GM12878 (cell line): ENCODE measurements around the gene PMM1.

Source experiments
- BHLHE40 ChIP-seq, 2 experiments: fragments of 450-650 bp in 1 of 2; IDR thresholded peaks; 2 replicates each; pipeline ENCODE4 v1.6.1; 2011 to 2017; ENCODE audit warnings: low read depth in 2 of 2, borderline replicate concordance in 1 of 2, improper control_type of control experiment in 1 of 2, low read length in 1 of 2, mild to moderate bottlenecking in 1 of 2
- BRCA1 ChIP-seq: IDR thresholded peaks from 2 replicates; pipeline ENCODE4 v1.6.1; 2011; ENCODE audit warnings: low read depth, low read length, improper control_type of control experiment
- CREB1 ChIP-seq: IDR thresholded peaks from 2 replicates; pipeline ENCODE4 v1.6.1; 2012; ENCODE audit warnings: low read depth, mild to moderate bottlenecking, inconsistent platforms
- EZH2 ChIP-seq: IDR thresholded peaks from 2 replicates; pipeline ENCODE4 v1.6.1; 2012; ENCODE audit warnings: low read depth, mild to moderate bottlenecking, control low read depth, inconsistent platforms, low read length, borderline replicate concordance; ENCODE audit not compliant: control insufficient read depth
- IKZF2 ChIP-seq, 2 experiments: fragments of 450-650 bp; IDR thresholded peaks; 2 replicates each; pipeline ENCODE4 v1.6.1; 2017; ENCODE audit warnings: mild to moderate bottlenecking in 2 of 2, moderate library complexity in 2 of 2
- JUND ChIP-seq: IDR thresholded peaks from 2 replicates; pipeline ENCODE4 v1.6.1; 2012; ENCODE audit warnings: low read depth, mild to moderate bottlenecking, low read length, improper control_type of control experiment, moderate library complexity
- MYC ChIP-seq: IDR thresholded peaks from 2 replicates; pipeline ENCODE4 v1.6.1; 2011; ENCODE audit warnings: mild to moderate bottlenecking, low read length, moderate library complexity, inconsistent platforms; ENCODE audit not compliant: insufficient read depth, insufficient replicate concordance, insufficient read length, severe bottlenecking
- RAD21 ChIP-seq: IDR thresholded peaks from 2 replicates; pipeline ENCODE4 v1.6.1; 2011; ENCODE audit warnings: mild to moderate bottlenecking, low read depth, low read length, moderate library complexity; ENCODE audit not compliant: insufficient read depth
- TF ChIP-seq, protein P1 (sequence below), 3 experiments: IDR thresholded peaks in 2 of 3; conservative IDR thresholded peaks in 1 of 3; 2 replicates each; pipeline ENCODE4 v1.5.1; 2011; ENCODE audit warnings: low read depth in 3 of 3, low read length in 3 of 3, mild to moderate bottlenecking in 3 of 3, control low read depth in 2 of 3, moderate library complexity in 2 of 3, inconsistent platforms in 1 of 3, mixed read lengths in 1 of 3; ENCODE audit not compliant: control insufficient read depth in 2 of 3, insufficient read depth in 1 of 3; ENCODE audit errors: extremely low read depth in 1 of 3
- TF ChIP-seq, protein P2 (sequence below): IDR thresholded peaks from 2 replicates; pipeline ENCODE4 v1.6.1; 2012; ENCODE audit warnings: improper control_type of control experiment, low read depth, low read length; ENCODE audit not compliant: insufficient replicate concordance

DNA sequence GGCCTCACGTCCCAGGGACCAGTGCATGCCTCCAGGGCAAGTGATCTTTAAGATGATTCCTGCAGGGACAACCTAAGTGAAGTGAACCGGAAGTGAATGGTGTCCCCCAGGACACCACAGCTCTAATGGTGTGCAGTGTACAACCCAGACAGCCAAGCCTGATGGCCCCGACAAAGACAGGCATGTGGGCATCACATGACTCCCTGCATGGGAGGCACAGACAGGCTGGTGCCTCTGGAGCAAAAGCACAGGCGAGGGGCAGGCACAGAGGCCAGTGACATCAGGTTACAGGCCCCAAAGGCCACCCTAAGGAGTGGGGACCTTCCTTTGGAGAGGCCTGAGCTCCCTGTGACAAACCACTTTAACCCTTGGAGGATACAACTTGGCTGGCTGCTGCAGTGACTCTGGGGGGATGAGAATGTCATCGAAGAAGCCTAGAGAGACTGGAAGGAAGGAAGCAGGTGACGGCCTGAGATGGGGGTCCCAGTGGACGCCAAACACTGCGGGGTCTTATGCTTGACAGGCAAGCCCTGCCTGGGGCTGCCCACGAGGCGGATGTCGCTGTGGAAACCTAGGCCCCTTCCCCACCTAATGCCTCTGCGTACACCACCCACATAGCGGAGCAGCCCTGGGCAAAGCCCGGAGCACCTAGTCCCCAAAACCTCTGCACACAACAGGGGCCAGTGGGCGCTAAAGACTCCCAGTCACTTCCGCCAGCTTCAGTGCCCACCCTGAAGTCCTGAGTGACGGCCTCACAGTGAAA lies 57.7 kb downstream of the PMM1 start:
- TF ChIP-seq, protein P1, sequence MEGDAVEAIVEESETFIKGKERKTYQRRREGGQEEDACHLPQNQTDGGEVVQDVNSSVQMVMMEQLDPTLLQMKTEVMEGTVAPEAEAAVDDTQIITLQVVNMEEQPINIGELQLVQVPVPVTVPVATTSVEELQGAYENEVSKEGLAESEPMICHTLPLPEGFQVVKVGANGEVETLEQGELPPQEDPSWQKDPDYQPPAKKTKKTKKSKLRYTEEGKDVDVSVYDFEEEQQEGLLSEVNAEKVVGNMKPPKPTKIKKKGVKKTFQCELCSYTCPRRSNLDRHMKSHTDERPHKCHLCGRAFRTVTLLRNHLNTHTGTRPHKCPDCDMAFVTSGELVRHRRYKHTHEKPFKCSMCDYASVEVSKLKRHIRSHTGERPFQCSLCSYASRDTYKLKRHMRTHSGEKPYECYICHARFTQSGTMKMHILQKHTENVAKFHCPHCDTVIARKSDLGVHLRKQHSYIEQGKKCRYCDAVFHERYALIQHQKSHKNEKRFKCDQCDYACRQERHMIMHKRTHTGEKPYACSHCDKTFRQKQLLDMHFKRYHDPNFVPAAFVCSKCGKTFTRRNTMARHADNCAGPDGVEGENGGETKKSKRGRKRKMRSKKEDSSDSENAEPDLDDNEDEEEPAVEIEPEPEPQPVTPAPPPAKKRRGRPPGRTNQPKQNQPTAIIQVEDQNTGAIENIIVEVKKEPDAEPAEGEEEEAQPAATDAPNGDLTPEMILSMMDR (IDR thresholded peaks at IDR 0.05 in 2 of 3, conservative IDR thresholded peaks at IDR 0.05 in 1 of 3; ENCODE audit: control insufficient read depth in 2 of 3, extremely low read depth in 1 of 3, insufficient read depth in 1 of 3, low read depth in 3 of 3, low read length in 3 of 3): no peak
- TF ChIP-seq IKZF2 (IDR thresholded peaks at IDR 0.05) (no peak), BRCA1 (no peak), RAD21 (no peak), EZH2 (no peak), JUND (no peak), CREB1 (no peak), MYC (no peak), BHLHE40 (IDR thresholded peaks at IDR 0.05; ENCODE audit: borderline replicate concordance in 1 of 2, low read depth in 2 of 2, low read length in 1 of 2) (no peak)
- TF ChIP-seq, protein P2, sequence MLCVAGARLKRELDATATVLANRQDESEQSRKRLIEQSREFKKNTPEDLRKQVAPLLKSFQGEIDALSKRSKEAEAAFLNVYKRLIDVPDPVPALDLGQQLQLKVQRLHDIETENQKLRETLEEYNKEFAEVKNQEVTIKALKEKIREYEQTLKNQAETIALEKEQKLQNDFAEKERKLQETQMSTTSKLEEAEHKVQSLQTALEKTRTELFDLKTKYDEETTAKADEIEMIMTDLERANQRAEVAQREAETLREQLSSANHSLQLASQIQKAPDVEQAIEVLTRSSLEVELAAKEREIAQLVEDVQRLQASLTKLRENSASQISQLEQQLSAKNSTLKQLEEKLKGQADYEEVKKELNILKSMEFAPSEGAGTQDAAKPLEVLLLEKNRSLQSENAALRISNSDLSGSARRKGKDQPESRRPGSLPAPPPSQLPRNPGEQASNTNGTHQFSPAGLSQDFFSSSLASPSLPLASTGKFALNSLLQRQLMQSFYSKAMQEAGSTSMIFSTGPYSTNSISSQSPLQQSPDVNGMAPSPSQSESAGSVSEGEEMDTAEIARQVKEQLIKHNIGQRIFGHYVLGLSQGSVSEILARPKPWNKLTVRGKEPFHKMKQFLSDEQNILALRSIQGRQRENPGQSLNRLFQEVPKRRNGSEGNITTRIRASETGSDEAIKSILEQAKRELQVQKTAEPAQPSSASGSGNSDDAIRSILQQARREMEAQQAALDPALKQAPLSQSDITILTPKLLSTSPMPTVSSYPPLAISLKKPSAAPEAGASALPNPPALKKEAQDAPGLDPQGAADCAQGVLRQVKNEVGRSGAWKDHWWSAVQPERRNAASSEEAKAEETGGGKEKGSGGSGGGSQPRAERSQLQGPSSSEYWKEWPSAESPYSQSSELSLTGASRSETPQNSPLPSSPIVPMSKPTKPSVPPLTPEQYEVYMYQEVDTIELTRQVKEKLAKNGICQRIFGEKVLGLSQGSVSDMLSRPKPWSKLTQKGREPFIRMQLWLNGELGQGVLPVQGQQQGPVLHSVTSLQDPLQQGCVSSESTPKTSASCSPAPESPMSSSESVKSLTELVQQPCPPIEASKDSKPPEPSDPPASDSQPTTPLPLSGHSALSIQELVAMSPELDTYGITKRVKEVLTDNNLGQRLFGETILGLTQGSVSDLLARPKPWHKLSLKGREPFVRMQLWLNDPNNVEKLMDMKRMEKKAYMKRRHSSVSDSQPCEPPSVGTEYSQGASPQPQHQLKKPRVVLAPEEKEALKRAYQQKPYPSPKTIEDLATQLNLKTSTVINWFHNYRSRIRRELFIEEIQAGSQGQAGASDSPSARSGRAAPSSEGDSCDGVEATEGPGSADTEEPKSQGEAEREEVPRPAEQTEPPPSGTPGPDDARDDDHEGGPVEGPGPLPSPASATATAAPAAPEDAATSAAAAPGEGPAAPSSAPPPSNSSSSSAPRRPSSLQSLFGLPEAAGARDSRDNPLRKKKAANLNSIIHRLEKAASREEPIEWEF: no peak
